ENCODE measurements around the gene APBA2. TPM values are rescaled to one million over a fixed set of nuclear protein-coding genes. Genes with fewer than 3 reads are reported as not detected.
A peak's percentile ranks its signal among the peaks of the same experiment; 100 is the strongest.
"Not testable (repeated sequence)": the region's sequence is repeated elsewhere in the genome, so short reads cannot be mapped to it uniquely, and the experiment has no call there.

APBA2 gene
- total RNA-seq, 1 experiment from 2014 or later: 18.4 TPM

GRCh38 chr15:29092376-29093064, 206.7 kb downstream of the APBA2 start:
- in situ Hi-C loops (cut with HindIII; ENCODE audit: low pct_unique_long_range_greater_than_20kb, low sequenced_read_pairs): no loop called here
- DNase-seq (ENCODE audit: low read depth): no peak

- DNase-seq (ENCODE audit: low read depth): no peak
- in situ Hi-C loops (cut with HindIII; ENCODE audit: low pct_unique_long_range_greater_than_20kb, low sequenced_read_pairs): no loop called here
Measured at GRCh38 chr15:29093065-29093435, 207.3 kb downstream of the APBA2 start.

- in situ Hi-C loops (cut with HindIII; ENCODE audit: low pct_unique_long_range_greater_than_20kb, low sequenced_read_pairs): no loop called here
- DNase-seq (ENCODE audit: low read depth): no peak
Measured at GRCh38 chr15:29093696-29094343, 208.0 kb downstream of the APBA2 start.

GRCh38 chr15:29094711-29095110, 208.9 kb downstream of the APBA2 start:
- DNase-seq (ENCODE audit: low read depth): no peak
- in situ Hi-C loops (cut with HindIII; ENCODE audit: low pct_unique_long_range_greater_than_20kb, low sequenced_read_pairs): no loop called here

- in situ Hi-C loops (cut with HindIII; ENCODE audit: low pct_unique_long_range_greater_than_20kb, low sequenced_read_pairs): no loop called here
- DNase-seq (ENCODE audit: low read depth): no peak
Measured at GRCh38 chr15:29095746-29096145, 210.0 kb downstream of the APBA2 start.

GRCh38 chr15:29097168-29097567, 211.4 kb downstream of the APBA2 start:
- no peak for DNase-seq (ENCODE audit: low read depth)
- in situ Hi-C loops (cut with HindIII; ENCODE audit: low pct_unique_long_range_greater_than_20kb, low sequenced_read_pairs): no loop called here

- in situ Hi-C loops (cut with HindIII; ENCODE audit: low pct_unique_long_range_greater_than_20kb, low sequenced_read_pairs): no loop called here
Measured at GRCh38 chr15:29097971-29098370, 212.2 kb downstream of the APBA2 start.

GRCh38 chr15:29098652-29099051, 212.9 kb downstream of the APBA2 start:
- in situ Hi-C loops (cut with HindIII; ENCODE audit: low pct_unique_long_range_greater_than_20kb, low sequenced_read_pairs): no loop called here
- no peak for DNase-seq (ENCODE audit: low read depth)

More at GRCh38 chr15:29097971-29098370, 212.2 kb downstream of the APBA2 start:
- DNase-seq (ENCODE audit: low read depth): no peak

- DNase-seq (ENCODE audit: low read depth): no peak
- in situ Hi-C loops (cut with HindIII; ENCODE audit: low pct_unique_long_range_greater_than_20kb, low sequenced_read_pairs): no loop called here
Measured at GRCh38 chr15:29099131-29099880, 213.5 kb downstream of the APBA2 start.

- in situ Hi-C loops (cut with HindIII; ENCODE audit: low pct_unique_long_range_greater_than_20kb, low sequenced_read_pairs): no loop called here
- DNase-seq (ENCODE audit: low read depth): no peak
Measured at GRCh38 chr15:29100486-29101000, 214.8 kb downstream of the APBA2 start.

GRCh38 chr15:29101491-29101890, 215.7 kb downstream of the APBA2 start:
- DNase-seq (ENCODE audit: low read depth): no peak
- in situ Hi-C loops (cut with HindIII; ENCODE audit: low pct_unique_long_range_greater_than_20kb, low sequenced_read_pairs): no loop called here

- peak; percentile 16 for DNase-seq (ENCODE audit: low read depth)
- in situ Hi-C loops (cut with HindIII; ENCODE audit: low pct_unique_long_range_greater_than_20kb, low sequenced_read_pairs): not testable (repeated sequence)
Measured at GRCh38 chr15:29102173-29102794, 216.5 kb downstream of the APBA2 start.

- DNase-seq (ENCODE audit: low read depth): no peak
- in situ Hi-C loops (cut with HindIII; ENCODE audit: low pct_unique_long_range_greater_than_20kb, low sequenced_read_pairs): no loop called here
Measured at GRCh38 chr15:29102911-29103823, 217.4 kb downstream of the APBA2 start.

GRCh38 chr15:29103824-29104565, 218.2 kb downstream of the APBA2 start:
- peak; percentile 41 for DNase-seq (ENCODE audit: low read depth)
- in situ Hi-C loops (cut with HindIII; ENCODE audit: low pct_unique_long_range_greater_than_20kb, low sequenced_read_pairs): no loop called here

- no peak for DNase-seq (ENCODE audit: low read depth)
- in situ Hi-C loops (cut with HindIII; ENCODE audit: low pct_unique_long_range_greater_than_20kb, low sequenced_read_pairs): no loop called here
Measured at GRCh38 chr15:29104566-29104880, 218.7 kb downstream of the APBA2 start.

- in situ Hi-C loops (cut with HindIII; ENCODE audit: low pct_unique_long_range_greater_than_20kb, low sequenced_read_pairs): no loop called here
- no peak for DNase-seq (ENCODE audit: low read depth)
Measured at GRCh38 chr15:29105151-29105854, 219.5 kb downstream of the APBA2 start.

GRCh38 chr15:29106116-29106515, 220.3 kb downstream of the APBA2 start:
- in situ Hi-C loops (cut with HindIII; ENCODE audit: low pct_unique_long_range_greater_than_20kb, low sequenced_read_pairs): no loop called here
- DNase-seq (ENCODE audit: low read depth): no peak

All from Caki2 (cell line).